Measurements from ENCODE around the gene ACACA. TPM values are rescaled to one million over a fixed set of nuclear protein-coding genes. Genes with fewer than 3 reads are reported as not detected.

The ACACA gene
- total RNA-seq, 3 donors from 2014 or later (not counting 1 experiment from before 2014, with no cell fraction given) = 22.9 to 23.9 (median 23.6) TPM

DNA sequence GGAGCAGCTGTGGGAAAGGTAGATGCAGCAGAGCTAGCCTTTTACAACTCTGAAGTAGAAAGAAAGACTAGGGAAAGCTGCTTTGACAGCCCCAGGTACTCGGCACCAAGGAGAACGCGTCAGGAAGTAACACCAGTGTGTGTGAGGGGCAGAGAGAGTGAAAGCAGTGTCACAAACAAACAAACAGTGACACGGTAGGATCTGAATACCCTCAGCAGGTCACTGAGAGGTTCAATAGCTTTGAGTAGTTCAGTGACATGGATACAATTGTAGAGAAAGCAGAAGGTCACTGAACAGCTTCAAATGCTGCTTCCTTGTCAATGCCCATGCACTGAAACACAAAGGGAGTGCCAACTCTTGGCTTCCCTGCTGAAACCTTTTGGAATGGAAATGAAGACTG is 181.2 kb downstream of the ACACA start:
- no peak overlapping the region for H3K4me3 Mint-ChIP-seq
- no peak overlapping the region for H3K27ac ChIP-seq (ENCODE audit: low read length)
- TF ChIP-seq, protein P1, sequence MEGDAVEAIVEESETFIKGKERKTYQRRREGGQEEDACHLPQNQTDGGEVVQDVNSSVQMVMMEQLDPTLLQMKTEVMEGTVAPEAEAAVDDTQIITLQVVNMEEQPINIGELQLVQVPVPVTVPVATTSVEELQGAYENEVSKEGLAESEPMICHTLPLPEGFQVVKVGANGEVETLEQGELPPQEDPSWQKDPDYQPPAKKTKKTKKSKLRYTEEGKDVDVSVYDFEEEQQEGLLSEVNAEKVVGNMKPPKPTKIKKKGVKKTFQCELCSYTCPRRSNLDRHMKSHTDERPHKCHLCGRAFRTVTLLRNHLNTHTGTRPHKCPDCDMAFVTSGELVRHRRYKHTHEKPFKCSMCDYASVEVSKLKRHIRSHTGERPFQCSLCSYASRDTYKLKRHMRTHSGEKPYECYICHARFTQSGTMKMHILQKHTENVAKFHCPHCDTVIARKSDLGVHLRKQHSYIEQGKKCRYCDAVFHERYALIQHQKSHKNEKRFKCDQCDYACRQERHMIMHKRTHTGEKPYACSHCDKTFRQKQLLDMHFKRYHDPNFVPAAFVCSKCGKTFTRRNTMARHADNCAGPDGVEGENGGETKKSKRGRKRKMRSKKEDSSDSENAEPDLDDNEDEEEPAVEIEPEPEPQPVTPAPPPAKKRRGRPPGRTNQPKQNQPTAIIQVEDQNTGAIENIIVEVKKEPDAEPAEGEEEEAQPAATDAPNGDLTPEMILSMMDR (IDR thresholded peaks at IDR 0.05) = no peak
- no peaks in the 10 kb centered on the region for H3K4me1 ChIP-seq (ENCODE audit: control insufficient read depth, insufficient read depth, low read length)
- H3K9me3 Mint-ChIP-seq = no peaks in the 10 kb centered on the region
- intact Hi-C loops (cut with micrococcal nuclease) = no loop called here
- H3K27me3 ChIP-seq (ENCODE audit: control insufficient read depth, insufficient read depth, low read length) = no peaks in the 10 kb centered on the region
- H3K4me1 Mint-ChIP-seq = peaks cover 0 to 4% of the 10 kb centered on the region in 2 donors
- WGBS (ENCODE audit: insufficient coverage) = 68% methylated on average over 4 of the region's 4 CpGs
- no peaks in the 10 kb centered on the region for H3K9me3 ChIP-seq (ENCODE audit: control insufficient read depth, insufficient read depth, low read length)
- ATAC-seq (no peak), DNase-seq (no peak)
- H3K36me3 ChIP-seq (ENCODE audit: control insufficient read depth, insufficient read depth, low read length) = peaks cover 23% of the 10 kb centered on the region
- no peak overlapping the region for H3K27ac Mint-ChIP-seq
- H3K36me3 Mint-ChIP-seq = no peaks in the 10 kb centered on the region
- no peak overlapping the region for H3K4me3 ChIP-seq (ENCODE audit: low read length)
- H3K27me3 Mint-ChIP-seq (ENCODE audit: low read depth in 2 of 2) = no peaks in the 10 kb centered on the region

DNA sequence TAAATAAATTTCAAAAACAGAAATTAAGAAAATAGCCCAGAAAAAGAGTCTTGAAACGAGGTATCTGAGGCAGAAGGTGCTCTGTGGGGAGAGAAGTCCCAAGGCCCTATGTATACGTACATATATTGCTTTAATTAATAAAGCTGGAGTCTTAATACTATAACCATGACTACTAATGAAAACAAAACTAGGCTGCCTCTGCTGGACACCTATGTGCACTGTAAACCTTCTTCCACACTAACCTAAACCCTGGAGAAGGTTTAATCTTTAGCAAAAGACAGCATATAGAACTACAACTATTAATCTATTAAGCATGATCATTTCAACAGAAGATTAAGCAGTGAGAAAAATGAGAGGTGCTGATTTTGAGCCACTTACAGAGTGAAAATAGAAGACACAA is 184.8 kb downstream of the ACACA start:
- H3K27ac ChIP-seq (ENCODE audit: low read length) = no peak overlapping the region
- Mint-ChIP-seq H3K36me3 (no peaks in the 10 kb centered on the region), H3K27me3 (ENCODE audit: low read depth in 2 of 2) (no peaks in the 10 kb centered on the region), H3K4me3 (no peak overlapping the region), H3K9me3 (no peaks in the 10 kb centered on the region), H3K27ac (no peak overlapping the region), H3K4me1 (peaks cover 0 to 4% of the 10 kb centered on the region in 2 donors)
- TF ChIP-seq, protein P1 (IDR thresholded peaks at IDR 0.05) = no peak
- H3K36me3 ChIP-seq (ENCODE audit: control insufficient read depth, insufficient read depth, low read length) = peaks cover 23% of the 10 kb centered on the region
- no peak overlapping the region for H3K4me3 ChIP-seq (ENCODE audit: low read length)
- ATAC-seq (no peak), DNase-seq (no peak)
- intact Hi-C loops (cut with micrococcal nuclease) = no loop called here
- no peaks in the 10 kb centered on the region for H3K9me3 ChIP-seq (ENCODE audit: control insufficient read depth, insufficient read depth, low read length)
- H3K4me1 ChIP-seq (ENCODE audit: control insufficient read depth, insufficient read depth, low read length) = no peaks in the 10 kb centered on the region
- H3K27me3 ChIP-seq (ENCODE audit: control insufficient read depth, insufficient read depth, low read length) = no peaks in the 10 kb centered on the region
- no CpG with 5 or more reads among the region's 2 CpGs for WGBS (ENCODE audit: insufficient coverage)

DNA sequence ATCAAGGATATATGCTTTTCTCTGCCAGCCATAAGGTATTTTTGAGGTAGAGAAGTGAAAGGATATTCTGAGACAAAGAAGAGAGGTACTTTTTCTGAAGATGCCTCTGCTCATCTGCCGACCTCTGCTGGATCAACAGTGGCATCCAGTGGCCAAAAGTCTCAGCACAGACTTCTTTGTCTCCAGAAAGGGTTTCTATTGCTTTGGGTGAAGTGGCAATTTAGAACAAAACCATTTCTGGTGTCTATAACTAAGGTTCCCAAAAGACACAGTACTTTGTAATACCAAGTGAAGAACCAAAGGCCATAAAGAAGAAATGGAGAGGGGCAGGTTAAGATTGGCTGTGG is 186.1 kb downstream of the ACACA start:
- Mint-ChIP-seq H3K4me1 (peaks cover 0 to 4% of the 10 kb centered on the region in 2 donors), H3K27ac (no peak overlapping the region), H3K9me3 (no peaks in the 10 kb centered on the region), H3K36me3 (no peaks in the 10 kb centered on the region), H3K27me3 (ENCODE audit: low read depth in 2 of 2) (no peaks in the 10 kb centered on the region), H3K4me3 (no peak overlapping the region)
- TF ChIP-seq, protein P1 (IDR thresholded peaks at IDR 0.05) = peak; percentile 35
- H3K27ac ChIP-seq (ENCODE audit: low read length) = no peak overlapping the region
- peaks cover 16% of the 10 kb centered on the region for H3K36me3 ChIP-seq (ENCODE audit: control insufficient read depth, insufficient read depth, low read length)
- H3K27me3 ChIP-seq (ENCODE audit: control insufficient read depth, insufficient read depth, low read length) = no peaks in the 10 kb centered on the region
- no peak overlapping the region for H3K4me3 ChIP-seq (ENCODE audit: low read length)
- ATAC-seq (no peak), DNase-seq (peak; percentile 17 to 53)
- no peaks in the 10 kb centered on the region for H3K4me1 ChIP-seq (ENCODE audit: control insufficient read depth, insufficient read depth, low read length)
- intact Hi-C loops (cut with micrococcal nuclease) = no loop called here
- H3K9me3 ChIP-seq (ENCODE audit: control insufficient read depth, insufficient read depth, low read length) = no peaks in the 10 kb centered on the region
- WGBS (ENCODE audit: insufficient coverage) = 38% methylated on average over 1 of the region's 1 CpG

DNA sequence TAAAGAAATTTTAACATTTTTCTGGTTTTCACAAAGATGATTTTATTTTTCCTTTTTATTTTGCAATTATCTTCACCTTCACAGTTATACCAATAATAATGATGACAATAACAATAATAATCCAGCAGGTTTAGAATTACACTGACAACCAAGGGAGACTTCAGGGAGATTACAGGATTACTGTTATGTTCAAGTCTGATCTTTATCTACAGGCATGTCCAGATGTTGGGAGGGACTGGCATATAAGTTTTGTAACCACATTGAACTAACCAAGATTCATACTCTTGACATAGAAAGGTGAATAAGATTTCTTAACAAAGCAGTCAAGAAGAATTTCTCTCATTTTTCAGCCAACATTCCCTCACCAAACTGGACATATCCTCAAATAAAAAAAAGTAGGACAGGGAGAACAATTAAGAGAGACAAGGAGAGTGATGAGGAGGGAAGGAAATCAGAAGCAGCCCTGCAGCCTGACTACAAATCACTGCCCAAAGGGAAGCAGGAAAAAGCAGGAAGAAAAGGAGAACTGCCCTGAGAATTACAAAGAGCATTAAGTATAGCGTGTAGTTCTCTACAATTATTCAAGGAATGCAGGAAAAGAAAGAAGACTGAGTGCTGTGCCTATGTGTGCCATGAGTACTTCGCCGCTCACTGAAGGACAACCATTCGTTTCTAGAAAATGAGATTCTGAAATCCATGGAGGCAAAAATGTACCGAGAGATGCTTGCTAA is 186.6 kb downstream of the ACACA start:
- Histone ChIP-seq H3K36me3 (ENCODE audit: control insufficient read depth, insufficient read depth, low read length) (peaks cover 12% of the 10 kb centered on the region), H3K27ac (ENCODE audit: low read length) (no peak overlapping the region), H3K4me1 (ENCODE audit: control insufficient read depth, insufficient read depth, low read length) (no peaks in the 10 kb centered on the region), H3K27me3 (ENCODE audit: control insufficient read depth, insufficient read depth, low read length) (no peaks in the 10 kb centered on the region), H3K4me3 (ENCODE audit: low read length) (no peak overlapping the region), H3K9me3 (ENCODE audit: control insufficient read depth, insufficient read depth, low read length) (no peaks in the 10 kb centered on the region)
- Mint-ChIP-seq H3K27ac (no peak overlapping the region), H3K4me1 (no peaks in the 10 kb centered on the region), H3K9me3 (no peaks in the 10 kb centered on the region), H3K4me3 (no peak overlapping the region), H3K36me3 (no peaks in the 10 kb centered on the region), H3K27me3 (ENCODE audit: low read depth in 2 of 2) (no peaks in the 10 kb centered on the region)
- 96% methylated on average over 5 of the region's 5 CpGs for WGBS (ENCODE audit: insufficient coverage)
- intact Hi-C loops (cut with micrococcal nuclease) = no loop called here
- TF ChIP-seq, protein P1 (IDR thresholded peaks at IDR 0.05) = no peak
- no peak for ATAC-seq
- no peak for DNase-seq
